Measurements from ENCODE around the gene ERP27. TPM values are rescaled to one million over a fixed set of nuclear protein-coding genes. Genes with fewer than 3 reads are reported as not detected.

ERP27 gene
- total RNA-seq, 1 experiment from 2014 or later: not detected

DNA sequence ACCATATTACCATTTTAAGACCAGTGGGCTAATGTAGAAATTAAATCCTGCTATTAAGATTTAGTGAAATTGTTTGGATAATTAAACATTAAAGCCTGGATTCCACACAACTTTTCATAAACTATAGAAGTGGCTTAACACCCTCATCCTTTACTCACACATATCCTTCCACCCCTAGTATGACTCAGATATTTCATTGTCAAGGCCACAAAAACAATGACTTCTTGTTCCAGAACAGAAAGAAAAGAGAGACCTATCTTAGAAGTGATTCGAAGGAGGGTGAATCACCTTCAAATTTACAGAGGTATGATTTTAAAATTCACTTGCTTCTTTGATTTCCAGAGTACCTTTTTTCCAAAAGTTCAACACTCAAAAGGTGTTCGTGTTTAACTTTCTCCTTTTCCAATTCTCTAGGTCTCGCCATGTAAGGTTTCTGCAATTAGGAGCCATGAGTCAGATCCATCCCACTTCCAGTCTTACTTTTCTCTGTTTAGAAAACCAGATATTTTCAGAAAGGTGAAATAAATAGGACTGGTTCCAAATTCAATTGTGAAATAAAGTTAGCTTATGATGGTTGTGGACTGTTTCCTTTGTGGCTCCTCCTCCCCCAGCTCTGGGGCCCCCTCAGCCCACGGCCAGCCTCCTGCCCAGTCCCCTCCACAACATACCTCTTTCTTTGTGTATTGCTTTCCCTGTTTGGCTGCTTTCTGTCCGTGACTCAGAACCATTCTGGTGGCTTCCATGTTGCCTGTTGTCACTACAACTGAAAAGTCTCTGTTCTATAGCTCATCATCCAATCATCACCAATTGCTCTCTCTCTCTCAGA is 28.0 kb downstream of the ERP27 start:
- H3K4me3 ChIP-seq (ENCODE audit: insufficient read depth, low read depth, low read length): no peak overlapping the region
- H3K36me3 ChIP-seq (replicated peaks; ENCODE audit: control insufficient read depth, insufficient read depth, low read length): no peaks in the 10 kb centered on the region
- DNase-seq: no peak
- H3K27me3 ChIP-seq (ENCODE audit: control insufficient read depth, insufficient read depth, low read length): no peaks in the 10 kb centered on the region

DNA sequence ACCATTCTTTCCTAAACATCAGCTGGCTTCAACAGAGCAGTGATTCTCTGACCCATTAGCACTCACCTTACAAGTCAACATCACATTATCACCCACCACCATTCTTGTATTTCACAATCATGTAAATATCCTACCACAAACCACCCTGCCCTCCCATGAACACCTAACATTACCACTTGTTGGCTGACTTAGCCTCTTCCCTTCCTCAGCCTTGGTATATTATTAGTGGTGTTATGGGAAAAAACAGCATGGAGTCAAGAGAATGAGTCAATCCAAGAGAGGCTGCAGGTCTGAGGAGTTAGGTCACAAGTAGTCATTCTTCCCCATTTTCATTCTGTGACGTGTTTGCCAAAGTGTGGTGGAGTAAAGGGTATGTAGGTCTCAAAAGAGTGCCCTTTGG is 30.4 kb downstream of the ERP27 start:
- no peaks in the 10 kb centered on the region for H3K27me3 ChIP-seq (ENCODE audit: control insufficient read depth, insufficient read depth, low read length)
- no peak overlapping the region for H3K4me3 ChIP-seq (ENCODE audit: insufficient read depth, low read depth, low read length)
- no peak for DNase-seq
- no peaks in the 10 kb centered on the region for H3K36me3 ChIP-seq (replicated peaks; ENCODE audit: control insufficient read depth, insufficient read depth, low read length)

DNA sequence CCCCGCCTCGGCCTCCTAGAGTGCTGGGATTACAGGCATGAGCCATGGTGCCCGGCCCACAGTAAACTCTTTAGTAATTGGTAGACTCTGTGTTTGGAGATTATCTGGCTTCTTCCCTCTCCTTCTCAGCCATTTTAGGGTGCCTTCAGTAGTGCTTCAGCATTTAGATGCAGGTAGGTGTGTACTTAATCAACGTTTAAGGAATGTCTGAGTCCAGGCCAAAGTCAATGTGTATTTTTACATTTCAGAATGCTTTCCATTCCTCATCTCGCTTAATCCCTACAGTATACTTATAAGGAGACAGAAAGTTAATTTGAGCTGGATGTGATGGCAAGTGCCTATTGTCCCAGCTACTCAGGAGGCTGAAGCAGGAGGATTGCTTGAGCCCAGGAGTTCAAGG is 32.2 kb downstream of the ERP27 start:
- no peak for DNase-seq

DNA sequence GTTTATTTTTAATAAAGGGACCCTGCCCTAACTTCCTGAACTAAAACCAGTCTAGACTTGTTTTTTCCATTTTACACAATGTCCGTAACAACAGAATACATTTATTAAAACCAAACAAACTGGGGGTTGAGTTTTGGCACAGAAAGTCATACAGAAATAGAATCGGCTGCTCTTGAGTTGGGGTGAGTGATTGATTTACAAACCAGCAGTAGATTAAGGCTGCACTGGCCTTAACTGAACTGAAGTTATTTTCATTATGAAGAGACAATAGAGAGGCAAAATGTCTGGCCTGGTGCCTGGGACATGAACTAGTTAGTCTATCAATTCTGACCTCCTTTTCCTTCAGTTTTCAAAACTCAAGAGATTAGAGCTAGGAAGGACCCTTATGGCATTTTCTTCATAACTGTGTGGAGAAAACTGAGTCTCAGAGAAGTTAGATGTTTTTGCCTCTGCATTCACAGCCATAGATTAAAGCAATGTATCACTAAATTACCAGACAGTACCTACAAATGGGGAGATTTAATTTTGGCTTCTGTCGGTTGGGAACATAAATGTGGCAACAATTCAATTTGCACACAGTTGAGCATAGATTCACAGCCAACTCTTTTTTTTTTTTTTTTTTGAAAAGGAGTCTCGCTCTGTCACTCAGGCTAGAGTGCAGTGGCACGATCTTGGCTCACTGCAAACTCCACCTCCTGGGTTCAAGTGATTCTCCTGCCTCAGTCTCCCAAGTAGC is 32.9 kb downstream of the ERP27 start:
- Histone ChIP-seq H3K4me3 (ENCODE audit: insufficient read depth, low read depth, low read length) (no peak overlapping the region), H3K36me3 (replicated peaks; ENCODE audit: control insufficient read depth, insufficient read depth, low read length) (no peaks in the 10 kb centered on the region), H3K27me3 (ENCODE audit: control insufficient read depth, insufficient read depth, low read length) (no peaks in the 10 kb centered on the region)
- DNase-seq: no peak

More for the DNA sequence above, 32.2 kb downstream of the ERP27 start:
- Histone ChIP-seq H3K36me3 (replicated peaks; ENCODE audit: control insufficient read depth, insufficient read depth, low read length) (no peaks in the 10 kb centered on the region), H3K4me3 (ENCODE audit: insufficient read depth, low read depth, low read length) (no peak overlapping the region), H3K27me3 (ENCODE audit: control insufficient read depth, insufficient read depth, low read length) (no peaks in the 10 kb centered on the region)

DNA sequence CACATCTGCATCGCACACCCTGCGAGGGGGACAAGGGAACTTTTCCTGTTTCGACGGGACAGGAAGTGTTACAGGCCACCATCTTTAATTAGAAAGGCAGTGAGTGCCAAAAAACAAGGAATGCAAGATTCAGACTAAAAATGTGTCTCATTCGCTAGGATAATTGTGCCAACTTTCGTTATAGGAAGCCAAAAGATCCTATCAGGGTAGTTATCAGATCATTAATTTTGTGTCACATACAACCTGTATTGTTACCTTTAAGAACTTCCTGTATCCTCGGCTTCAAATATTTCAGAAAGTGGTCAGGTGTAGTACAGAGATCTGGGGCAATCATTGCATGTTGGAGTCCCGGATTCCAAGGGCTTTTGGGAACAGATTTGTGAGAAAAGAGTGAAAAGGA is 33.5 kb downstream of the ERP27 start:
- Histone ChIP-seq H3K27me3 (ENCODE audit: control insufficient read depth, insufficient read depth, low read length) (no peaks in the 10 kb centered on the region), H3K36me3 (replicated peaks; ENCODE audit: control insufficient read depth, insufficient read depth, low read length) (no peaks in the 10 kb centered on the region), H3K4me3 (ENCODE audit: insufficient read depth, low read depth, low read length) (no peak overlapping the region)
- no peak for DNase-seq

DNA sequence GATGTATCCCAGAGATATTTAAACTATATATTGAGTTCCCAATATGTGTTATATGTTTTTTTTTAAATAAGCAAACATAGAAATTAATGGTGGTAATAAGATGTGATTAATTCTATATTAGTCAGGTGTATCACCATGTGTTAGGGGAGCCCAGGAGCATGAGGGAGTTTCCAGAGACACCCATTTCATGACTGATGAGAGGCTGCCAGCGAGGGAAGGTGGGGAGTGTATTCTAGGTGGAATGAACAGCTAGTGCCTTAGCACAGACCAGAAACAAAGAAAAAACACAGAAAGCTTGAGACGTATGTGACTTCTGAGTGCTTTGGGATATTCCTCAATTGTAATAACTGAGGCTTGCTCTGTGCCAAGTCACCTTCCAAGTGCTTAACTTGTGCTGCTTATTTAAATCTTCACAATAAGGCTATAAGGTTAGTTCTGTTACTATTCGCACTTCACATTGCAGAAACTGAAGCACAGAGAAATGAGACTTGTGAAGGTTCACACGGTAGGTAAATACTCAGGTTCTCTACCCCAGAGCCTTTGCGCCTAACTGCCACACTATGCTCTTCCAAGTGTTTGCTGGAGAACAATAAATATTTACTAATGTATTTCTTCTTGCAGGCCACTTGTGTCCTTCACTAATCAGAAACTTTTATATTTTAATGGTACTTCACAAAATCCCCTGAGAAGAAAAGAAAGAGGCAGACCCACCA is 34.8 kb downstream of the ERP27 start:
- no peaks in the 10 kb centered on the region for H3K36me3 ChIP-seq (replicated peaks; ENCODE audit: control insufficient read depth, insufficient read depth, low read length)
- no peaks in the 10 kb centered on the region for H3K27me3 ChIP-seq (ENCODE audit: control insufficient read depth, insufficient read depth, low read length)
- H3K4me3 ChIP-seq (ENCODE audit: insufficient read depth, low read depth, low read length): no peak overlapping the region
- DNase-seq: no peak

DNA sequence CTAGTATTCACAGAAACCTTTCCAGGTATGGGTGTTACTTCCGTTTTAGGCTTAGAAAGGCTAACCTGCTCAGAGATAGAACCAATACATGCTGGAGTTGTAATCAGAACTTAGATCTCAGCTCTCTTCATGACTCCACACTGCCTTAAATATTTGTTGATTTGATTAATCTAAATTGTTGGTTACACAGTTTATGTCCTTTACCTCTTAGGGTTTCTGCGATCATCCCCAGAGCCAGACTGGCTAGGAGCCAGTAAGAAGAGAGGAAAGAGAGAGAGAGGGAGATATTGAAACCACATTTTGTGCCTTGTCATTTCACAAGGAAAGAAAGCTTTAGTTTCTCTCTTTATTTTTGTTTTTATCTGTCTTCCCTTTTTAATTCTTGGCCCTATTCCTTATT is 35.9 kb downstream of the ERP27 start:
- DNase-seq: no peak
- Histone ChIP-seq H3K4me3 (ENCODE audit: insufficient read depth, low read depth, low read length) (no peak overlapping the region), H3K36me3 (replicated peaks; ENCODE audit: control insufficient read depth, insufficient read depth, low read length) (no peaks in the 10 kb centered on the region), H3K27me3 (ENCODE audit: control insufficient read depth, insufficient read depth, low read length) (no peaks in the 10 kb centered on the region)

DNA sequence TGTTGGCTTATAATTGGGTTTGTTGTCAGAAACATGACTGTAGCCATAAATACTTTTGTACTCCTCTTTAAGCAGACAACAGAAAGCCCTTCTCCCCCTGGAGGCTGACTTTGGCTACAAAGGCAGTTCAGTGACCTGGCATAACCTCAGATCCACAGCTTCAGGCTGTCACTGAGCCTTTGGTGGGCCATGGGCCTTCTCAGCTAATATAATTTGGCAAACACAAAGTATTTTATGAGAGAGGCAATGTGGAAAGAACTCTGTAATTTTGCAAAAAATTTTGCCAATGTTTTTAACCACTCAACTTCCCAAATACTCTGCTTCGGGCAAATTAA is 37.1 kb downstream of the ERP27 start:
- Histone ChIP-seq H3K36me3 (replicated peaks; ENCODE audit: control insufficient read depth, insufficient read depth, low read length) (no peaks in the 10 kb centered on the region), H3K27me3 (ENCODE audit: control insufficient read depth, insufficient read depth, low read length) (no peaks in the 10 kb centered on the region), H3K4me3 (ENCODE audit: insufficient read depth, low read depth, low read length) (no peak overlapping the region)
- DNase-seq: peak; percentile 12

DNA sequence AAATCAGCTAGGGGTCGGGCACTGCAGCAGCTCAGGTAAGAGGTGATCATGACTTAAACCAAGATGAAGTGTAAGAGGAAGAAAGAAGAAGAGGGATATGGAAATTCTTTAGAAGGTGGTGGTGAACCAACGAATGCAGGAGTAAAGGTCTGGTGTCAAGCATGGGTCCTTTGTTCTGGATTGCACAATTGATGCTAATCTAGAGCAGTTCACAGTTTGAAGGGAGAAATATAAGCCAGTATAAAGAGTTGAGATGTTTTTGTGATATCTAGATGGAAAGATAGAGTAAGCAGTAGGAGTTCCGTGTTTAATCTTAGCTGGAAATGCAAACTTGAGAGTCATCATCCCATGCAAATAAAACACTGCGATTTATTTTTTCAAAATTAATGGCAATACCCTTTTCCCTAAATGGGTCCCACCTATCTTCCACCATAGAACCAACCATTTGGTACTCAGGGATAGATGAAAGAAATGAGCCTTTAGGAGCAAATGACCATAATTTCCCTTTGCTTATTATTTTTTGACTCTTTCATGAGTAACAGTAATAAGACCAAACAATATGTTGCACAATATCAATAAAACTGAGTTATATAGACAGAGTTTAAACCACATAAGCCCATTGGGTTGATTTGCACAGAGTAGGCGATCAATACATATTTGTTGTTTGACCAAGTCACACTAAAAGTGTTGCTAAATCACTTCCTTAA is 37.7 kb downstream of the ERP27 start:
- no peak overlapping the region for H3K4me3 ChIP-seq (ENCODE audit: insufficient read depth, low read depth, low read length)
- DNase-seq: no peak
- no peaks in the 10 kb centered on the region for H3K36me3 ChIP-seq (replicated peaks; ENCODE audit: control insufficient read depth, insufficient read depth, low read length)
- H3K27me3 ChIP-seq (ENCODE audit: control insufficient read depth, insufficient read depth, low read length): no peaks in the 10 kb centered on the region

DNA sequence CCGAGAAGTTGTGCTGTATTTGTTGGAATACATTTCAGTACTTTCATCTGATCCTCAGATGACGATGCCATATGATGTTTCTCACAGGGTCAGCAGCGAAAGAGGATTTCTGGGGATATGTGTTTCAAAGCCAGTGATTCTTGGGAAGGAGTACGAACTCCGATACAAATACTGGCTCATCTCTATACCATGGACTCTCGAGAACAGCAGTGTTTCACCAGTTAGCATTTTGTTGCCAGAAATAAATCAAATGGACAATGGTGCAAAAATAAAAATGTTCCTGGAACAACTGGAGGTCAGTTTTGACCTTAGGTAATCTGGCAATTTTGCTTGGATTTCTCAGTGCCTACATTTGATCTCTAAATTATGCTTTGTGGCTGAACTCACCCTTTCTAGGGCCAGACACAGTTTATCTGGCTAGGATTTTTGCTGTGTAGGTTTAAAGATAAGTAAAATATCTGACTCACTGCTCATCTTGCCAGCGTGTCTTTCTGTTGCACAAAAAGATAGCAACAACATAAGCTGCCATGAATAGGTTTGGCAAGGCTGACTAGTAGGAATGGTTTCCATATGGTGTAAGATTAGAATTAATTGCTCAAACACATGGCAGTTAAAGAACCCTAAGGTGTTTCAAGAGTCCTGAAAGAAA is 41.7 kb downstream of the ERP27 start:
- H3K4me3 ChIP-seq (ENCODE audit: insufficient read depth, low read depth, low read length): no peak overlapping the region

DNA sequence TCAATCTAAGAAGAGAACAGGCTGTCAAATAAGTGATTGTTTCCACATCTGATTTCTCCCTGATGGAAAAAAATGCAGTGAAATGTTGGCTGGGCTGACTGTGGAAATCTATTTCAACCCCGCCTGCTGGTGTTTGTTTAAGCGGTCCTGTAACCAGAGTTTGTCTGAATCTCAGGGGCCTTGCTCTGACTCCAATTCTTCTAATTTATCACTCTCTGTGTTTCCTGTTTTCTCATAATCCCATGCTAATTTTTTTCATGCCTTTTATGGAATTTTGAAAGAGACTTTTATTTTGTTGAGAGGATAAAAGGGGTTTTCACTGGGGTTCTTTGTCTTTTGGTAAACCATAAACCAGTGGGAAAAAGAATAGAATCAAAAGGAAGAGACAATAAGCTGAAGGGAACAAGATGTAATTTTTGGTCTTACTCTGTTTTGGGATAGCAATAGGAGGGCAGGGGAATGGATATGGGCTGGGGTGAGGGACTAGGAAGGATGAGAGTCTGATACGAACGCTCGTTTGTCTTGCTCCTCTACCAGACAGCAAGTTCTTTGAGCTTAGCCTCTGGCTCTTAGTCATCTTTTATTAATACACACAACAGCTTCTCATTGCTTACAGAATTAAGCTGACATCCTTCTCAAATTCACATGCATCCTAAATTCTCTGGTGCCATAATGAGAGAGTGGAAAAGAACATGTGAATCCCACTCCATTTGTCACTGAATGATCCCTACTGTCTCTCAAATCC is 44.7 kb downstream of the ERP27 start:
- no peaks in the 10 kb centered on the region for H3K36me3 ChIP-seq (replicated peaks; ENCODE audit: control insufficient read depth, insufficient read depth, low read length)
- DNase-seq: no peak
- no peaks in the 10 kb centered on the region for H3K27me3 ChIP-seq (ENCODE audit: control insufficient read depth, insufficient read depth, low read length)
- H3K4me3 ChIP-seq (ENCODE audit: insufficient read depth, low read depth, low read length): no peak overlapping the region

More for the DNA sequence above, 41.7 kb downstream of the ERP27 start:
- no peaks in the 10 kb centered on the region for H3K27me3 ChIP-seq (ENCODE audit: control insufficient read depth, insufficient read depth, low read length)
- H3K36me3 ChIP-seq (replicated peaks; ENCODE audit: control insufficient read depth, insufficient read depth, low read length): no peaks in the 10 kb centered on the region
- no peak for DNase-seq

DNA sequence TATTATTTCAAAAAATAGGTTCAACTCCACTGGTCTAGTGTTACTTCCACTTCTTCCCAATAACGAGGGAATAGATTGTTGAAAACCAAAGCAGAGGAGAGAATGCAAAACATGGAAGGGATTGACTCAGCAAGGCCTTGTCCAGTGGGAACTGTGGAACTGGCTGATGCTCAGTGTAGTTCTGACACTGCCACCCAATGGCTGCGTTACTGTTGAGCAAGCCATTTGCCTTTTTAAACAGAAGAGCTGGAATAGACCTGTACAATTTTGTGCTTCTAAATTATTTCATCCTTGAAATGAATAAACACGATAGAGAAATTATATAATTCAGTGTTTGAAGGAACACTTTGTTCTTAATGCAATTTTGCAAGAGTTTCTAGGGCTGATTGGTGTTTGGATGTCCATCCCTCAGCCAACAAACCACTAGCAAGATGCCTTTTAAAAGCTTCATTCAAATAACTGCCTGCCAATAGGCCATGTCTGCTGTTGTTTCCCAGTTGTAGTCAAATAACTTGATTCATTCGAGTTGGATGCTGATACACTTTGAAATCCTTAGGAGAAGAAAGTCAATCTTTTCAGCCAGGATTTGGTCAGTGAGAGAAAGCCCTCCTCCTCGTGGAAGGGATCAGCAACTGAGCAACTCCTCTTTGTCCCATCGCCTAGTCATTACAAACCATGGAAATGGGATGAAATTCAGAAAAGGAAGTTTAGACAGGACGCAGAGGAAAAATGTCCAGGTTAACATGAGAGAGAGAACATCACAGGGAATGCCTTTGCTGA is 45.4 kb downstream of the ERP27 start:
- H3K36me3 ChIP-seq (replicated peaks; ENCODE audit: control insufficient read depth, insufficient read depth, low read length): no peaks in the 10 kb centered on the region
- no peak overlapping the region for H3K4me3 ChIP-seq (ENCODE audit: insufficient read depth, low read depth, low read length)
- no peak for DNase-seq
- H3K27me3 ChIP-seq (ENCODE audit: control insufficient read depth, insufficient read depth, low read length): no peaks in the 10 kb centered on the region

DNA sequence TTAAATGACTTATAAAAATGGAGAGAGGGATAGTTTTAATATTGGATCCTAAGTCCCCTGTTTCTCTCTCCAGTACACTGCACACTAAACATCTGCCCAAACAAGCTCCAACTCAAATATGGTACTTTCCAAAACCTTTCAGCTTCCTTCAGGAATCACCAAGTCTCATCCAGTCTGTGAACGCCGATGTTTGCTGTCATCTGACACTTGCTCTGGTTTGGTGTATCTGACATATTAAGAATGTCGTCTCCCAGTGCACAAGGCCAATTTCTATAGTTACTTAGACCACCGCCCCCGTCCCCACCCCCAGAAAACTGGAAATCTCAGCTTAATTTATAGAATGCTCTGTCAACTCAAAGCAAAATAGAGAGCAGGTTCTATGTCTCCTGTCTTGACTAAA is 47.6 kb downstream of the ERP27 start:
- DNase-seq: no peak
- no peak overlapping the region for H3K4me3 ChIP-seq (ENCODE audit: insufficient read depth, low read depth, low read length)
- no peaks in the 10 kb centered on the region for H3K27me3 ChIP-seq (ENCODE audit: control insufficient read depth, insufficient read depth, low read length)
- H3K36me3 ChIP-seq (replicated peaks; ENCODE audit: control insufficient read depth, insufficient read depth, low read length): no peaks in the 10 kb centered on the region

All from H7 (cell line).